CD14-positive monocyte (primary cell): Measurements from ENCODE around the gene CAMK4. TPM values are rescaled to one million over a fixed set of nuclear protein-coding genes. Genes with fewer than 3 reads are reported as not detected.
A peak's percentile ranks its signal among the peaks of the same experiment; 100 is the strongest.

Source experiments
- DNase-seq, 3 donors: peaks; one replicate each; pipeline ENCODE4 v3.0.0-alpha.2; 2011 to 2022
- H2AFZ ChIP-seq: 2 replicates; pipeline ENCODE4 v1.6.0; 2012; ENCODE audit warnings: mild to moderate bottlenecking, low read depth, low read length, inconsistent platforms; ENCODE audit not compliant: insufficient read depth, poor library complexity, severe bottlenecking
- H3K27ac ChIP-seq, 2 donors: 1 replicate in 1 of 2; 2 replicates in 1 of 2; pipeline ENCODE4 v1.5.1; 2012 to 2013; ENCODE audit warnings: low read length in 2 of 2, control low read depth in 1 of 2, inconsistent platforms in 1 of 2, low read depth in 1 of 2, mild to moderate bottlenecking in 1 of 2
- H3K27me3 ChIP-seq, 2 donors: one replicate each; pipeline versions ENCODE4 v1.6.0 to v1.6.1; 2011 to 2013; ENCODE audit warnings: low read length in 2 of 2; ENCODE audit not compliant: control insufficient read depth in 2 of 2, insufficient read depth in 2 of 2
- H3K36me3 ChIP-seq, 2 donors: replicated peaks in 1 of 2; 1 replicate in 1 of 2; 2 replicates in 1 of 2; pipeline versions ENCODE4 v1.5.1 to v1.6.1; 2012 to 2013; ENCODE audit warnings: low read length in 2 of 2, control low read depth in 1 of 2, inconsistent platforms in 1 of 2, mild to moderate bottlenecking in 1 of 2; ENCODE audit not compliant: insufficient read depth in 2 of 2, control insufficient read depth in 1 of 2
- H3K4me1 ChIP-seq, 2 donors: 1 replicate in 1 of 2; 2 replicates in 1 of 2; pipeline versions ENCODE4 v1.5.1 to v1.6.1; 2012 to 2013; ENCODE audit warnings: low read length in 2 of 2, control low read depth in 1 of 2, inconsistent platforms in 1 of 2, mild to moderate bottlenecking in 1 of 2, moderate library complexity in 1 of 2; ENCODE audit not compliant: insufficient read depth in 2 of 2, control insufficient read depth in 1 of 2
- H3K4me2 ChIP-seq: replicated peaks from 2 replicates; pipeline ENCODE3; 2012; ENCODE audit warnings: low read length, moderate library complexity, mild to moderate bottlenecking; ENCODE audit not compliant: poor library complexity, severe bottlenecking; ENCODE audit errors: extremely low read depth
- H3K4me3 ChIP-seq, 3 experiments: fragments of 200-600 bp in 1 of 3; sonication (generic) in 1 of 3; replicated peaks in 1 of 3; 1 replicate in 2 of 3; 2 replicates in 1 of 3; pipeline ENCODE4 v1.5.1; 2011 to 2013; ENCODE audit warnings: low read length in 3 of 3, mild to moderate bottlenecking in 3 of 3, control low read depth in 2 of 3, low read depth in 2 of 3, inconsistent platforms in 1 of 3, moderate library complexity in 1 of 3
- H3K79me2 ChIP-seq: 2 replicates; pipeline ENCODE4 v1.6.0; 2012; ENCODE audit warnings: mild to moderate bottlenecking, control low read depth, inconsistent platforms, low read length, moderate library complexity; ENCODE audit not compliant: insufficient read depth
- H3K9ac ChIP-seq: 2 replicates; pipeline ENCODE4 v1.6.0; 2017; ENCODE audit warnings: low read length, mild to moderate bottlenecking; ENCODE audit not compliant: insufficient read depth, poor library complexity, severe bottlenecking
- H3K9me3 ChIP-seq, 2 donors: replicated peaks in 1 of 2; 1 replicate in 1 of 2; 2 replicates in 1 of 2; pipeline versions ENCODE4 v1.5.1 to v1.6.1; 2012 to 2013; ENCODE audit warnings: low read length in 2 of 2, control low read depth in 1 of 2; ENCODE audit not compliant: control insufficient read depth in 1 of 2, insufficient read depth in 1 of 2
- H4K20me1 ChIP-seq: 2 replicates; pipeline ENCODE4 v1.6.0; 2012; ENCODE audit warnings: mild to moderate bottlenecking, low read length, control low read depth, moderate library complexity; ENCODE audit not compliant: insufficient read depth
- H3K27ac Mint-ChIP-seq, 7 donors: one replicate each; pipeline ENCODE4 v1.8.0; 2020; ENCODE audit warnings: mild to moderate bottlenecking in 7 of 7, mixed read lengths in 7 of 7, moderate library complexity in 6 of 7, inconsistent platforms in 2 of 7
- H3K27me3 Mint-ChIP-seq, 3 donors: one replicate each; pipeline ENCODE4 v1.8.0; 2021 to 2022; ENCODE audit warnings: low read depth in 3 of 3, mild to moderate bottlenecking in 3 of 3, mixed read lengths in 3 of 3, moderate library complexity in 3 of 3, inconsistent platforms in 1 of 3
- H3K36me3 Mint-ChIP-seq, 2 donors: one replicate each; pipeline ENCODE4 v1.8.0; 2020; ENCODE audit warnings: mixed read lengths in 2 of 2, inconsistent platforms in 1 of 2, mild to moderate bottlenecking in 1 of 2
- H3K4me1 Mint-ChIP-seq: one replicate; pipeline ENCODE4 v1.8.0; 2020; ENCODE audit warnings: mild to moderate bottlenecking, mixed read lengths
- H3K4me3 Mint-ChIP-seq, 2 donors: one replicate each; pipeline ENCODE4 v1.8.0; 2020; ENCODE audit warnings: mild to moderate bottlenecking in 2 of 2, mixed read lengths in 2 of 2, moderate library complexity in 1 of 2
- H3K9me3 Mint-ChIP-seq, 7 donors: one replicate each; pipeline ENCODE4 v1.8.0; 2020 to 2022; ENCODE audit warnings: mixed read lengths in 7 of 7, mild to moderate bottlenecking in 6 of 7, moderate library complexity in 6 of 7, inconsistent platforms in 2 of 7
- WGBS: methylation state at CpG from one replicate; pipeline ENCODE4 v1.1.5; 2013; ENCODE audit warnings: missing lambda C conversion rate; ENCODE audit not compliant: insufficient coverage; 5-methylcytosine and 5-hydroxymethylcytosine counted together
- intact Hi-C, 2 donors: fragments of 100-400 bp; cut with micrococcal nuclease; formaldehyde crosslinking; loops; one replicate each; pipeline versions ENCODE4 v1.15.0 to v1.15.1; 2023
- polyA plus RNA-seq, 3 donors: library from polyadenylated mRNA; depleted of rRNA in 1 of 3; unstranded in 2 of 3; stranded (reverse) in 1 of 3; fragments of 300-500 nt in 2 of 3; fragments of >200 nt in 1 of 3; fragmentation: Illumina TruSeq in 2 of 3; gene quantifications; 1 replicate in 2 of 3; 2 replicates in 1 of 3; pipeline ENCODE4 v1.2.3, GENCODE V29; 2012 to 2021
- TF ChIP-seq, protein P1 (sequence below): fragments of 200-600 bp; IDR thresholded peaks from one replicate; pipeline ENCODE4 v1.8.0; 2022; ENCODE audit warnings: antibody characterized with exemption, mild to moderate bottlenecking

The CAMK4 gene
- polyA plus RNA-seq, 3 donors, result 0.24 to 0.28 TPM; not detected in 1

- no peak overlapping the region for H3K4me3 Mint-ChIP-seq
- no peak overlapping the region for H3K27ac Mint-ChIP-seq
- H3K27me3 Mint-ChIP-seq, result peaks cover 0 to 10% (median 0%) of the 10 kb centered on the region in 3 donors
- H3K9me3 Mint-ChIP-seq, result peaks cover 0 to 7% (median 2%) of the 10 kb centered on the region in 7 donors
- no peak overlapping the region for H3K4me3 ChIP-seq
- H3K27me3 ChIP-seq, result no peaks in the 10 kb centered on the region
- no peak overlapping the region for H3K4me2 ChIP-seq
- TF ChIP-seq, protein P1, sequence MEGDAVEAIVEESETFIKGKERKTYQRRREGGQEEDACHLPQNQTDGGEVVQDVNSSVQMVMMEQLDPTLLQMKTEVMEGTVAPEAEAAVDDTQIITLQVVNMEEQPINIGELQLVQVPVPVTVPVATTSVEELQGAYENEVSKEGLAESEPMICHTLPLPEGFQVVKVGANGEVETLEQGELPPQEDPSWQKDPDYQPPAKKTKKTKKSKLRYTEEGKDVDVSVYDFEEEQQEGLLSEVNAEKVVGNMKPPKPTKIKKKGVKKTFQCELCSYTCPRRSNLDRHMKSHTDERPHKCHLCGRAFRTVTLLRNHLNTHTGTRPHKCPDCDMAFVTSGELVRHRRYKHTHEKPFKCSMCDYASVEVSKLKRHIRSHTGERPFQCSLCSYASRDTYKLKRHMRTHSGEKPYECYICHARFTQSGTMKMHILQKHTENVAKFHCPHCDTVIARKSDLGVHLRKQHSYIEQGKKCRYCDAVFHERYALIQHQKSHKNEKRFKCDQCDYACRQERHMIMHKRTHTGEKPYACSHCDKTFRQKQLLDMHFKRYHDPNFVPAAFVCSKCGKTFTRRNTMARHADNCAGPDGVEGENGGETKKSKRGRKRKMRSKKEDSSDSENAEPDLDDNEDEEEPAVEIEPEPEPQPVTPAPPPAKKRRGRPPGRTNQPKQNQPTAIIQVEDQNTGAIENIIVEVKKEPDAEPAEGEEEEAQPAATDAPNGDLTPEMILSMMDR, result no peak
- intact Hi-C loops, result no loop called here
- H2AFZ ChIP-seq, result no peak overlapping the region
- H4K20me1 ChIP-seq, result no peaks in the 10 kb centered on the region
- no peak overlapping the region for H3K9ac ChIP-seq
- H3K27ac ChIP-seq, result no peak overlapping the region
- H3K9me3 ChIP-seq, result no peaks in the 10 kb centered on the region
- H3K79me2 ChIP-seq, result no peaks in the 10 kb centered on the region
- DNase-seq, result no peak
- no peaks in the 10 kb centered on the region for H3K4me1 ChIP-seq
- no peaks in the 10 kb centered on the region for H3K36me3 Mint-ChIP-seq
- no peaks in the 10 kb centered on the region for H3K36me3 ChIP-seq
- WGBS, result 57% methylated on average over 1 of the region's 2 CpGs
- H3K4me1 Mint-ChIP-seq, result no peaks in the 10 kb centered on the region
These were observed 136.0 kb downstream of the CAMK4 start for GRCh38 chr5:111360173-111360572.

GRCh38 chr5:111364992-111365391, 140.8 kb downstream of the CAMK4 start:
- 86% methylated on average over 2 of the region's 2 CpGs for WGBS
- H3K4me1 Mint-ChIP-seq, result no peaks in the 10 kb centered on the region

More at GRCh38 chr5:111364992-111365391, 140.8 kb downstream of the CAMK4 start:
- Mint-ChIP-seq H3K36me3 (no peaks in the 10 kb centered on the region), H3K4me3 (no peak overlapping the region), H3K27me3 (peaks cover 0 to 12% (median 0%) of the 10 kb centered on the region in 3 donors), H3K9me3 (peaks cover 0 to 5% (median 2%) of the 10 kb centered on the region in 7 donors), H3K27ac (peak overlapping the region in 1 of 7 donors; percentile 2)
- Histone ChIP-seq H3K27ac (no peak overlapping the region), H3K9ac (no peak overlapping the region), H3K4me1 (no peaks in the 10 kb centered on the region), H3K79me2 (no peaks in the 10 kb centered on the region), H3K36me3 (no peaks in the 10 kb centered on the region), H3K4me2 (no peak overlapping the region), H2AFZ (no peak overlapping the region), H3K9me3 (no peaks in the 10 kb centered on the region), H4K20me1 (no peaks in the 10 kb centered on the region), H3K4me3 (no peak overlapping the region), H3K27me3 (no peaks in the 10 kb centered on the region)
- TF ChIP-seq, protein P1, result no peak
- no peak for DNase-seq
- intact Hi-C loops, result no loop called here
